Measurements from ENCODE around the gene COL4A4.

COL4A4 gene

DNA sequence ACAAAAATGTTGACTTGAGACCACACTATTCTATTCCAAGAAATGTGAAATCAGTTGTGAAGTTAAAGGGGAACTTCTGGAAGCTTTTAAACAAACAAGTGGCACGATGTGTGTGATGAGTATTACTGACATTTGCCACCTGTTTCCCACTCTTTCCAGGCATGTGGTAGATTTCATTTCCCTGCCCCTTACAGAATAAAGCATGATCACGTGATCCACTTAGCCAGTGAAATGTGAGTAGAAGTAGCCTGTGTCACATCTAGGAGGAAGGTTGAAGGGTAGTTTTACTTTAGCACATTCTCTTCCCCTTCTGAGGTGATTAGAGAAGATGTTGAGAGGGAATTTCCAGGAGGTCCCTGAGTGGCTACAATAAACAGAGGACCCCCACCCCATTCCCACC is 3.8 kb downstream of the COL4A4 start:
- DNase-seq, result no peak

DNA sequence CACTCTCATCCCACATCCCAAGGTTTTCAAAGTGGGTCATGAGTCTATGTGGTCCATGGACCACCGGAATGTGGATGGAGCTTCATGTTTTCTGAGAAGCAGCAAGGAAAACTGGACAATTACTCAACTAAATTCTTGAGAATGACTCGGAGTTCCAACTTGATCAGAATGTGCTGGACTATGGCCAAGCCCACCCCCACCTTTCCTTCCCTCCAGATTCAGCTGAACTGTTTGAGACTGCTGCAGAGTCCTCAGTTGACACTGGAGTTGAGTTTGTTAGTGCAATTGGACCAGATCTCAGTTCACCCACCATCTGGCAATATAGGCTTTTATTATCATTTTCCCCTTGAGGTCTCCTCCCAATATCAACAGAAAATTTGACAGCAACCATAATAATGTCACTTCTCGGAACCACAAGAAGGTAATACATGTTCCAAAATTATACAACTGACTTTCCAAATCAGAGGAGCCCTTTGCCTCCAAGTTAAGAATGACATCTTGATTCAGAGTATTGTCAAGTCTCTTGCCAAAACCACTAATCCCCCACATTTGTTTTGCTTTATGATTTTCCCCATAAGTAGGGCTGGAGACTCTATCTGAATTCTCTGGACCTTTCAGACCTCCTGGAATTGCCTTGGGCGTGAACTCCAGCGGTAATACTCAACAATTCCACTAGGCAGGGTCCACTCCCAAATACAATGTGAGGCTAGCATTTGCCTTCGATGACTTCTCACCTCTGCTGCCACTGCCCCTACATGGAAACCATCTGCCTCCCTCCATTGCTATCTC is 8.8 kb downstream of the COL4A4 start:
- DNase-seq, result no peak

DNA sequence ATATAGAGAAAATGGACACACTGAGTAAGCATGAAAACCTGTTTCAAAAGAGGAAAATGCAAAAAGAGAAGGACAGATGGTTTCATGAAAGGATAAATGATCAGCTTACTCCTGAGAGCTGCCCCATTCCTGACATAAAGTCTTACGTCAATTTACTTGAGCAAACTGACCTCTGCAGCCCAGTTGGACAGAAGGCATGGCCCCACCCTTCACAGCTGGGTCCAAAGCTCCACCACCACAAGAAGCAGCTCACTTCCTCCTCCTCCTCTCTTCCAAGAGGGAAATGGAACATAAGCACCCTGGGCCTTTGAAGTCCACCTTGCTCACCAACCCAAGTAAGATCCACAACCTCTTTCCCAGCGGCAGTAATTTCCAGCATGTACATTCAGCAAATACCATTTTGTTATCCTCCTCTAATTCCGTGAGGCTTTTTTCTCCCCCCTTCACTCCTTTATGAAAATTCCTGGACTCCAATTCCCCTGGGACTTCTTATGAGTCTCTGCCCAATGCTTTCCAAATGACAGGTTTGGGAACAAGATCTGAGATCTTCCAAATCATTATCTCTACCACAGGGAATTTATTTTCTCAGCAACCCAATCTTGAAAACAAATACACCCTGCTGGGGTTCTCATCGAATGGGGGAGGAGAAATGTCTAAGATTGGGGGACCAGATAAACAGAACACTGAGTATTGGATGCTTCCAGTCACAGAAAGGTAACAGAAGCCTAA is 10.1 kb downstream of the COL4A4 start:
- DNase-seq, result no peak

DNA sequence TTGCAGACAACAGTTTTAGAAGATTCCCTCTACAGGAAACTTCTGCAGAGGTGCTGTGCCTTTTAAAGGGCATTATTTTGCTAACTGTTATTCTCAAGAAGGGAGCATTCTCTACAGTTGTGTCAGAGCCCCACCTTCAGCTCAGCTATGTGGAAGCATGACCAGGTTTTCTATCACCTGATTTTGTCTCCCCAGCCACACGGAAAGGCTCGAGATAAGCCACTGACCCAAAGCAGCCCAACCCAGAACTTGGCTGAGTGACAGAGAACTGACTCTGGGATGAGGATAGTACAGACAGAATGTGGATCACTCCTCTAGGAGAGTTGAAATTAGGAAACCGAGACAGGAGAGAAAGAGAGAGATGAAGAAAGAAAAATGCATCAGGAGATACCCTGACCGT is 10.7 kb downstream of the COL4A4 start:
- no peak for DNase-seq

DNA sequence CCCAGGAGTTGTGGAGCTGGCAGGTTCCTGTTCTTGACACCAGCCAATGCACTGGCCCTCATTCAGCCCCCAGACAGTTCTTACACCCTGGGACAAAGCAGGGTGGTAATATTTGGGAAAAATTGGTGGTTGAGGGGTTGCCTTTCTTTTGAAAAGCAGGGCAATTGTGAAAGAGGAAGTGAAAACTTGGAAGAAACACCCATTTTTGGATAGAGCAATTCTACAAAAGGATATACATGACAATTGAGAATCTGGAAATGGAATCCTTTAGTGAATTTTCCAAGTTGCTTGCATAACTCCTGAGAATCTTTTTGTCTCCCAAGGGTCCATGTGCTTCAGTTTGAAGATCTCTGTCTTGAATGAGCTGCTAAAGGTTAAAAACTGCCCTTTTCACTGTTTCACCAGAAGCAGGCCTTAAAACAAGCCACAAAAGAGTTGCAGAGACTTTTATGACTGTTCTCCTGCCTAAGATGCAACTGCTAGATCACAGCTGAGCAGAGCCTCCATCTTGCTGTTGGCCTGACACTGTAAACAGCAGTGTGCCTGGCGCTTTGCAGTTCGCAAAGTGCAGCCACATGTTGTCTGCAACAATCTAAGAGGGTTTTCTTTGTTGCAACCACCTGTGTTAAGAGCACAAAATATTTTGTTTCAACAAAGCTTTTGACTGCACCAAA is 11.8 kb downstream of the COL4A4 start:
- no peak for DNase-seq

DNA sequence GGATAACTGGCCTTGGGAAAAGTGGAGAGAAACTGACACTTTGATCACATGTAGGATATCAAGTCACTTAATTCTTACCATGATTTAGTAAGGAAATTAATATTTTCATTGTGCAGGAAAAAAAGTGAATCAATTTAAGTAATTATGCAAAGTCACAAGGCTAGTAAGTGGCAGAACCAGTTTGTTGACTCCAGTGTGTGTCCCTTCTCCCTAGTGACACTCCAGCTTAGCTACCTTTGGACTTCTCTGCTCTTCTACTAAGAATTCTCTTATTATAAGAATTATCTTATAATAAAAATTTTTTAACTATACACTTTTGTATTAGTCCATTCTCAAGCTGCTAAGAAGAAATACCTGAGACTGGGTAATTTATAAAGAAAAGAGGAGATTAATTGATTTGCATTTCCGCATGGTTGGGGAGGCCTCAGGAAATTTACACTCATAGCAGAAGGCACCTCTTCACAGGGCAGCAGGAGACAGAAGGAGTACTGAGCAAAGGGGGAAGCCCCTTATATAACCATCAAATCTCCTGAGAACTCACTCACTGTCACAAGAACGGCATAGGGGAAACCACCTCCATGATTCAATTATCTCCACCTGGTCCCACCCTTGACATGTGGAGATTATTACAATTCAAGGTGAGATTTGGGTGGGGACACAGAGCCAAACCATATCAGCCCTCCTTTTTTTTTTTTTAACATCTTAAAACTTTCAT is 13.6 kb downstream of the COL4A4 start:
- no peak for DNase-seq

DNA sequence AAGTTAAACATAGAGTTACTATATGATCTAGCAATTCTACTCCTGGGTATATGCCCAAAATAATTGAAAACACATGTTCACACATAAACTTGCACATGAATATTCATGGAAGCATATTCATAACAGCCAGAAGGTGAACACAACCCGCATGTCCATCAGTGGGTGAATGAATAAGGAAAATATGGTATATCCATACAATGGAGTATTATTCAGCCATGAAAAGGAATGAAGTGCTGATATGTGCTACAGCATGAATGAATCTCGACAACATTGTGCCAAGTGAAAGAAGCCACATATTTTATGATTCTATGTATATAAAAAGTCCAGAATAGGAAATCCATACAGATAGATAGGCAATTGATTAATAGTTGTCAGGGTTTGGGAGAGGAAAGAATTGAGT is 15.9 kb downstream of the COL4A4 start:
- DNase-seq, result no peak

DNA sequence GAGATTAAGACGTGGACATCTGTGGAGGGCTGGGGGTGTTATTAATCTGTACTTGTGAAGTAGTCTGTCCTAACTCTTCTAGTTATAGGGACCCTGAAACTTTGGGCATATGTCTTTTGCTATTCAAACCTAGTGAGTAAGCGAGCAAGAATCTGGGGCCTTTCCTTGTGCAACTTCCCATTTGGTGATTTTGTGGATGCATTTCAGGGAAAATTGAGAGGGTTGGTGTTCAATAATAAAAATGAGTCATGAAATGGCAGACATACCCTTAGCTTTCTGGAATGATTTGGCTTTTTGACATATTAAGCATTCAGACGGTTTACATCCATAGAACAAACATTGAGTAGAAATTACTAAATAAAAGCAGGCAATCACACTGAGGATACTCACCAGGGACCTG is 17.0 kb downstream of the COL4A4 start:
- no peak for DNase-seq

DNA sequence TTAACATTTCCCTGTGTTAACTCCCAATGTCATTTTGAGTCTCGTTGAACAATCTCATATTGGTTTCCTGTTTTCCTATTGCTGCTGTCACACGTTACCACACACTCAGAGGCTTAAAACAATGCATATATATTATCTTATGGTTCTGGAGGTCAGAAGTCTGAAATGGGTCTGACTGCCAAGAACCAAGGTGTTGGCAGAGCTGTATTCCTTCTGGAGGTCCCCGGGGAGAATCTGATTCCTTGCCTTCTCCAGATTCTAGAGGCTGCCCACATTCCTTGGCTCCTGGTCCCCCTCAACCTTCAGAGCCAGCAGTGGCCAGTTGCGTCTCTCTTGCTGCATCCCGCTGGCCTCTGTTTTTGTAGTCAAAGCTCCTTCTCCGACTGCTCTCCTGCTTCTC is 17.5 kb downstream of the COL4A4 start:
- no peak for DNase-seq

DNA sequence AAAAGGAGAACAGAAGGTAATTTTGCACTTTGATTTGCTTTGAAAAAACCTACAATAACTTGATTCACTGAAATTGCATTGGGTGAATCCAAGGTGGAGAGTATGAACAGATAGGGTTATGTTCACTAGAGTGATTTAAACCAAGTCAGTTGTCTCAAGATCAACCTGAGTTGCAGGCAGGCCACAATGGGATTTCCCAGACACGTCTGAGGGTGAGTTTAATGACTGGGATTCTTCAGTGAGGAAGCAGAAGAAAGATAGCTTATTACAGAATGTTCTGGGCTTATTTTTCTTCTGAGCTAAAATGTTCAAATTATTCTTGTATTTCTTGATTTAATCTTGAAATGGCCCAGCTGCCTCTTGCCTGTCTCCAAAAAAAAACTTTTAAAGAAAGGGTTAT is 20.1 kb downstream of the COL4A4 start:
- DNase-seq, result no peak

DNA sequence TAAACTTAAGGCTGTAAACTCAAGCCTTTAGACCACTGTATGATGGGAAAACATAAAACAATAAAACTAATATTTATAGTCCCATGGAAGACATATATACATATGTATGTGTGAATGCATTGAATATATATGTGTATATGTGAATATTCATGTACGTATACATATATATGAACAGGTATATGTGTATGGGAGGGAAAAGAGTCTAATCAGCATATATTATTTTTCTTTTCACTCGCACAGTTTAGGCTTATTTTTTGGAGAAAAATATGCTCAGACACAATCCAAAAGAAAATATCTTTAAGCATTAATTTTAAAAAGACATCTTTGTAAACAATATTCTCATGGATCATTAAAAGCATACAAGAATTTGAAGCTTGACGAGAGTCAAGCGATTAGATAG is 22.7 kb downstream of the COL4A4 start:
- no peak for DNase-seq

DNA sequence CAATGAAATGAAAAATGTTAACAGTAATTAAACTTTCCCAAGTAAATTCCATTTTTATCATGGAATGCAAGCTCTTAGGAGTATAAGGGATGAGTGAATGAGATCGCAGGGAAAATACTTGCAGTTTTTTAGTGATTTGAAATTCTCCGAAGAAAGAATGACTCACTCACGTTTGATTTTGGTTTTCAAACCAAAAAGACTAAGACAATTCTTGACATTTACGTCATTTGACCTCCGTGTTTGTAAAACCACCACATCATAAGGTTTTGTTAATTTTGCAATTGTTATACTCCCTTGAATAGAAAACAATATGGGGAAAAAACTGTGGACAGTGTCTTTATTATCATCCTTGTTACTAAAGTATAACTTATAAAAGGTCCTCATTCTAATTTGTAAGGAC is 29.4 kb downstream of the COL4A4 start:
- no peak for DNase-seq

DNA sequence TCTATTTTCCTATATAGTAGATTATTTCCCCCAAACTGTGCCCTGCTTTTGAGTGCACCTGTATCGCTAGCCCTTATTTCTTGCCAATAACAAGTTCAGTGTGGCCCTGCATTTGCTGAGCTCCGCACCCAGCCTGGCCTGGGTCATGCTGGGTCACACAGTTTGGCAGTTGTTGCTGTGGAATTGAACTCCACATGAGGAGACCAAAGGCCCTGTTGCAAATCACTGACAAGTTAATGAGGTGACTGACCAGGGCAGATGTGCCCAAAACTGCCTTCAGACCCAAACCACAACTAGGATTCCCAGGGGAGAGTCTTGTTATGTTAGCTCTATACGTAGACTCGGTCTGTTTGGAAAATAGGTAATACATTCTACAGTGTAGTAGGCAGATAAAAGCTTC is 31.0 kb downstream of the COL4A4 start:
- DNase-seq, result no peak

DNA sequence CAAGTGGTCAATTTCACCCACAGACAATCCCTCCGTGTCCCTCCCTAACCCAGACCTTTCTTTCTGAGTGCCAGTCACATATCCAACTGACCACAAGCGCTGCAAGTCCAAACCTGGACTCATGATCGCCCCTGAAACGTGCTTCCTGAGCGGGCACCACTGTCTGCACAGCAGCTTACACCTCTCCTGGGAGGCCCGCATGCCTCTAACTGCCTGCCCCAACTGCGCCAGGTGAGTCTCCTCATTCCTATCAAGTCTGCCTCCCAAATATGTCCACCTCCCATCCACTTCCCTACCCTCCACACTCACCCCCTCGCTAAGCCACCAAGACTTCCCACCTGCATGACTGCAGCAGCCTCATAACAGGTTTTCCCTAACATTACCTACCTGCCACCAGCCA is 33.4 kb downstream of the COL4A4 start:
- no peak for DNase-seq

DNA sequence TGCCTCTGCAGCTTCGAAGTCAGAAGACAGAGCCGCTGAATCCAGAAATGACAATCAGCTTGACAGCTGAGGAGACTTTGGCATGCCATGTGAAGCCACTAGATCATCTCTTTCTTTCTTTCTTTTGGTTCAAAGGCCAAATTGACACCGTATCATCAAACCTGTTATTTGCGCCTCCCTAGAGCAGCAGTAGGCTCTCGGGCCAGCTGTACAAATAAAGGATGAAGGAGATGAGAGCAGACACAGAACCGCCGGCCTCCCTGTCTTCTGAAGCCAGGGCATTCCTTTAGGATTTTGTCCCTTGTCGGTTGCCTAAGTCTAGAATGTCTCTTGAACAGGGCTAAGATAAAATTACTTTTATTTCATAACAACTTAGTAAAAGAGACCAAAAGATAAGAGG is 36.8 kb downstream of the COL4A4 start:
- peak; percentile 34 for DNase-seq

DNA sequence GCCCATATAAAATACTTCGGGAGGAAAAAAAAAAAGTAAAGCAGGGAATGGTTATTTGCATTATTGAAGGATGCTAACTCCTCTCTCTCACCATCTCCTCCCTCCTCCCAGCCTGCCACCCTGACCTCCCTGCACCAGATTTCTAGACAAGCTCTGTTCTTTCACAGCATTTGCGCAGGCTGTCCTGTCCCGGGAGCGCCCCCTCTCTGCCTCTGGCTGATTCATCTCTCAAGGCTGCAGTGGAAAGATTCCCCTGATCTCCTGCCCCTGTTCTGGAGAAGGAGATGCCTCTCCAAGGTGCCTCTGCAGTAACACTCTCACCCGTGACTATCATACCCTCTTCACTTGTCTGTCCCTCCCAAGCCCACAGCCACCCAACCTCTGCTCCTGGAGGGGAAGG is 38.5 kb downstream of the COL4A4 start:
- no peak for DNase-seq

DNA sequence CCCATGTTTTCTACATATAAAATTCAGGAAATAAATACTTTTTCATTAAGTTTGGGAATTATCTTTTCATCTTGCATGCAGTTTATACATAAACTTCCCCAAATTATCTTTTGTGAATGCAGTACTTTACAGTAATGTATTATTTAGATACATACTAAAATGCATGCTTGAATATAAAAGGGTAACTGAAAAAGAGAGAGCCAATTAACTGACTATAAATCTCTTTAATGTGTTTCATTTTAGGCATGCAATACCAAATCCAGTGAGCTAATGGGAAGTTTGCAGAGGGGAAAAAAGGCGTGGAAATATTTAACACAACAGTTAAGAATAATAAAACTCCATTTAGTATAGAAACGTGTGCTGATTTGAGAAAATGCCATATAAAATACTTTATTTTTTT is 39.2 kb downstream of the COL4A4 start:
- peak; percentile 33 for DNase-seq

DNA sequence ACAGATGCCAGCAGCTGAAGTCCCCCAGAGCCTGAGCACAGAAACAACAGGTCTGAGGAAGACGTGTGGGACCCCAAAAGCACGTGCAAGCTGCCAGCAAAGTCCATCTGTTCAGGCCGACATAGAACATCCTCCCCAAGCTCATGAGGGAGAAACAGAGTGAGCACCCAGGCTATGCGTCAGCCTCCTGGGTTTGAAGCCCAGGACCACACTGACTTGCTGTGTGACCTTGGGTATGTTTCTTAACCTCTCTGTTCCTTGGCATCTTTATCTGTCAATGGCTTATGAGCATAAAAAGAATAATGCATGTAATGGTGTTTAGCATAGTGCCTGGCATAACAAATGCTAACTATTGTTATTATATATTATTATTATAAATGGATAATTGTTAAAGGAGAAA is 40.3 kb downstream of the COL4A4 start:
- no peak for DNase-seq

DNA sequence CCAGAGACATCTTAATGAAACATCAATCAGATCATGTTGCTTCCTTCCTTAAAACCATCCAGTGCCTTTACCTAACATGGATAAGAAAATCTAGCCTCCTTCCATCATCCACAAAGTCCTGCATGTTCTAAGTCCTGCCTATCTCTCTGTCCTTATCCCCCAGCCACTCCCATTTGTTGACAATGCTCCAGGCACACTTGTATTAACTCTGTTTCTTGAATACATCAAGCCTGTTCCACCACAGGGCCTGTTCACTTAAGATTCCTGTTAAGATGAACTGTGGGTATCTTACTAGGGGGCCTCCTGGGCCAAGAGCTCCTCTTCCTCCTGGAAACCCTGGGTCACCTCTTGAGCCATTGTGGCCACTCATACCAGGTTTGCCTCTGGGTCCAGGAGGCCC is 45.7 kb downstream of the COL4A4 start:
- no peak for DNase-seq

DNA sequence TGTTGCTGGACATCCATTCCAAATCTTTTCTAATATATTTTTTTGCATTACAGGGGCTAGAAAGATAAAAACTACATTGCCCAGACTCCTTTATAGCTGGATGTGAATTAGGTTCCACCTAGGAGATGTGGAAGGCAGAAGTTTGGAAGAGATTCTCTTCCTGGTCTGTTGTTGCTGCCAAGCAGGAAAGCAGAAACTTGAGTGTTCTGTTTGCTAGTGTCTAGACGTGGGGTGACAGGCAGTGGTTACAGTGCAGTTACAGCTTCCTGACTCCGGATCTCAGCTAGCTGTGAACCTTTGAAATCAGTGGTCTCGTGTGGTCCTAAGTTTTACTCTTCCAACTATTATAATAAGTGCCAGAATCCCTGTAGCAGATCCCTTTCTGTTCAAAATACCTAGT is 46.2 kb downstream of the COL4A4 start:
- DNase-seq, result no peak

DNA sequence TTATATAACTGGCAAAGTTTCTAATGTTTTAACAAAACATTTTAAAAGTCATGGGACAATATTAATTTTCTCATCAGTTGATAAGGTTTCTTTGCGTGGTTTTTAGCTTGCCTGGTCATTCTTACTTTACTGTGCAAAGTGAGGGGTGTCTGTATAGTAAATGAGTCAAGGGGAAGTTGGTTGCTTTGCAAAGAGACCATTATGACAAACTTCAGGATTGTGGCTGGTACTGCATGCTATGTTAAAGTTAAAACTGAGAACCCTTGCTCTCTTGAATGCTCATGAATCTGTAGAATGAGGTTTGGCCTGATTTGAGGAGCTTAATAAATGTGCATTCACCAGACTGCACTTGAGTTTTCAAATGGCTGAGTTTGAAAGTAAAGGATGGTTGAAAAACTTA is 47.0 kb downstream of the COL4A4 start:
- no peak for DNase-seq

DNA sequence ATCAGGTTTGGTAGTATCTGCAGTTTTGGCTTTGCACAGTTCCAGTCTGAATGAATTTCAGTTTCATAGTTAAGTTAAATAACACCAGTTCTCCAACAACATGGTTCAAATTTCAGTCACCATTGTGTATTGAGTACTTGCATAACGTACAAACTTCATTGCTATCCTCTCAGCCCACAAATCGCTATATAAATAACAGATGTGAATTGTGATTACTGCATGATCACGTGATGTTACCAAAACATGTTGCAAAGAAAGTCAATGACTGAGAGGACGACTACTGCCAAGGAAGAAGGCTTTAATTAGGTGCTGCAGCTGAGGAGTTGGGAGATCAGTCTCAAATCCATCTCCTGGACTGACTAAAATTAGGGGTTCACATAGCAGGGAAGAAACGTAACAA is 48.2 kb downstream of the COL4A4 start:
- no peak for DNase-seq
